GM23248 (cell line): ENCODE data around the gene DRG2.

Source experiments
- EZH2 ChIP-seq: fragments of 200-600 bp; sonication (generic); IDR thresholded peaks from 2 replicates; pipeline ENCODE4 v1.6.1; 2018; ENCODE audit warnings: antibody characterized with exemption, mild to moderate bottlenecking; ENCODE audit not compliant: insufficient read depth, poor library complexity, severe bottlenecking
- EZH2phosphoT487 ChIP-seq: fragments of 200-600 bp; sonication (generic); IDR thresholded peaks from 2 replicates; pipeline ENCODE4 v1.6.1; 2018; ENCODE audit warnings: antibody characterized with exemption, moderate library complexity, mild to moderate bottlenecking, low read depth; ENCODE audit not compliant: insufficient read depth

DNA sequence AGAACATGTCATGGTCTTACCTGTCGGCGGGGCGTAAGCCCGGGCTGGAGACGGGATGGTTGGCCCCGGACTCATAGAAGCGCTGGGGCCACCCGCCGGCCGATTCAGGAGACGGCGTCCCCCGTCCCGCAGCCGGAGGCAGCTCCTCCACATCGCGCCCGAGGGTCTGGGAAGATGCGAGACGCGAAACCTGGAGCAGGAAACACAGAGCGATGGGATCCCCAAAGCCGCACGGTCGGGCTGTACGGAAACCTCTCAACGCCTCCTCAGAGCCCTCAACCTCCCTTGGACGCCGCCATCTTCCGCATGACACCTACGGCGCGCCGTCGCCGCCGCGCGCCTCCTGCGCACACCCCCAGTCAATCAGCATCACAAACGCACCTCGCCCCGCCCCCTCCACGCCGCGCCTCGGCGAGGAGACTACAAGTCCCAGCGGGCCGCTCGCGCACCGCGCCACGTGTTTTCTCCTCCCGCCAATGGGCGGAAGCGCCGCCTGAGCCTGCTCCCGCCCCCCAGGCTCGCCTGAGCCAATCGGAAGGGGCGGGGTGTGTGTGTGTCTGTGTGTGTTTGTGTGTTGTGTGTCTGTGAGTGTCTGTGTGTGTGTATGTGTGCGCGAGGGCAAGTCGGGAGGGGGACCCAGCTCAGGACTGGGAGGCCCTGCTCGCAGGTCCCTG is 48.8 kb upstream of the DRG2 start, which contains the start of the genes ATPAF2 and GID4:
- TF ChIP-seq EZH2 (no peak), EZH2phosphoT487 (no peak)
